Measurements from ENCODE around the gene BEX4. TPM values are rescaled to one million over a fixed set of nuclear protein-coding genes. Genes with fewer than 3 reads are reported as not detected.
A peak's percentile ranks its signal among the peaks of the same experiment; 100 is the strongest.

Gene BEX4
- total and polyA plus RNA-seq, 4 donors: 30.0 to 66.6 (median 42.0) TPM

DNA sequence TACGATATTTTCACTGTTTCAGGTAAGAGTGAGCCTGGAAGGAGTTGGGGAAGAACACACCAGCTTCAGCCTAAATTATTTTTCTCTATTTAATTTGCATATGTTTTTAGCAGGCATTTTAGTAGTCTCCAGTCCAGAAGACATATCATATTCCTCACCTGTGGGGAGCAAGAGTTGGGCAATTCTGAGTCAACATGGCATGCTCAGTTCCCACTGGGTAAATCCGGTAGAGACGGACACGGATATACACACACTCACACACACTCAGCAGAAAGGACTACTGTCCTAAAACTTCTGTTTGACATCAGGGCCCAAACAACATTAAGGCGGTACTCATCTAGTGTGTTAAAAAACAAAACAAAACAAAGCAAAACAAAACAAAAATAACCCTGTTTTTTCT, 4.9 kb upstream of the BEX4 start:
- WGBS, 2 donors: 76 to 96% methylated on average over 5 of the region's 5 CpGs

DNA sequence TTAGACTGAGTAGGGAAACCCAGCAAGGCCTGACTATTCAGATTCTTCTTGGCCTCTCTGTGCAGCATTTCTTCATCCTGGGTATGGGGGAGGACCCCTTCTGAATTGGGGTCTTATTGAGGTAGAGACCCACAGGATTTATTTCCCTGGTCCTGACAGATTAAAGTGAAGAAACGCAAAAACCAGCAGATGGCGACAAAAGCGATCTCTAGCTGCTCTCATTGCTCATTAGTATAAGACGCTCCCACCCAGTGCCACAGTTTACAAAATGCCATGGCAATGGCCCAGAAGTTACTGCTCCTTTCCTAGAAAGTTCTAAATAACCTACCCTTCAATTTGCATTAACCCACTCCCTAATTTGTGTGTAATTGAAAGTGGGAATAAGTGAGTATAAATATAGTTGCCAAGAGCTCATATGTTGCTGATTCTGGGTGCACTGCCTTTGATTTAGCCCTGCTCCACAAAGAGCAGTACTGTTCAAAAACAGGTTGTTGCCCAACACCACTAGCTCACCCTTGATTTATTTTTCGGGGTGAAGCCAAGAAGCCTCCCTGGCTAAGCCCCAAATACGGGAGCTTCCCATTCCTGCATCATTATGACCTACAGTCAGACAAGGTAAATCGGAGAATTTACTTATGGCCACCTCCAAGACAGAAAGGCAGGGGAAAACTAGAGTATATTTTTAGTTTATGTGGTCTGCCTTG, 3.7 kb upstream of the BEX4 start:
- 24 to 26% methylated on average over 7 of the region's 7 CpGs for WGBS, 2 donors
- Histone ChIP-seq H3K9ac (ENCODE audit: insufficient read depth in 1 of 2, low read length in 2 of 2) (no peak overlapping the region), H3K27ac (ENCODE audit: low read depth in 1 of 2, low read length in 1 of 2) (no peak overlapping the region), H3K9me3 (ENCODE audit: control insufficient read depth in 4 of 4, insufficient read depth in 3 of 4, low read length in 3 of 4) (no peaks in the 10 kb centered on the region), H3K36me3 (ENCODE audit: control insufficient read depth in 4 of 4, insufficient read depth in 4 of 4, low read length in 4 of 4) (no peaks in the 10 kb centered on the region), H3K4me3 (no peak overlapping the region), H3K27me3 (ENCODE audit: control insufficient read depth in 3 of 3, insufficient read depth in 3 of 3, low read length in 2 of 3) (peaks cover 0 to 12% (median 5%) of the 10 kb centered on the region in 3 donors), H3K4me1 (ENCODE audit: control insufficient read depth in 5 of 5, insufficient read depth in 5 of 5, low read length in 5 of 5) (no peaks in the 10 kb centered on the region)
- ATAC-seq (ENCODE audit: insufficient read depth, low FRiP score) (no peak), DNase-seq (peak; percentile 59 to 78 (median 72))
- TF ChIP-seq, protein P1, sequence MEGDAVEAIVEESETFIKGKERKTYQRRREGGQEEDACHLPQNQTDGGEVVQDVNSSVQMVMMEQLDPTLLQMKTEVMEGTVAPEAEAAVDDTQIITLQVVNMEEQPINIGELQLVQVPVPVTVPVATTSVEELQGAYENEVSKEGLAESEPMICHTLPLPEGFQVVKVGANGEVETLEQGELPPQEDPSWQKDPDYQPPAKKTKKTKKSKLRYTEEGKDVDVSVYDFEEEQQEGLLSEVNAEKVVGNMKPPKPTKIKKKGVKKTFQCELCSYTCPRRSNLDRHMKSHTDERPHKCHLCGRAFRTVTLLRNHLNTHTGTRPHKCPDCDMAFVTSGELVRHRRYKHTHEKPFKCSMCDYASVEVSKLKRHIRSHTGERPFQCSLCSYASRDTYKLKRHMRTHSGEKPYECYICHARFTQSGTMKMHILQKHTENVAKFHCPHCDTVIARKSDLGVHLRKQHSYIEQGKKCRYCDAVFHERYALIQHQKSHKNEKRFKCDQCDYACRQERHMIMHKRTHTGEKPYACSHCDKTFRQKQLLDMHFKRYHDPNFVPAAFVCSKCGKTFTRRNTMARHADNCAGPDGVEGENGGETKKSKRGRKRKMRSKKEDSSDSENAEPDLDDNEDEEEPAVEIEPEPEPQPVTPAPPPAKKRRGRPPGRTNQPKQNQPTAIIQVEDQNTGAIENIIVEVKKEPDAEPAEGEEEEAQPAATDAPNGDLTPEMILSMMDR (IDR thresholded peaks at IDR 0.05; ENCODE audit: control extremely low read depth, extremely low read depth): peak; percentile 25

More for the DNA sequence above, 4.9 kb upstream of the BEX4 start:
- Histone ChIP-seq H3K9me3 (ENCODE audit: control insufficient read depth in 4 of 4, insufficient read depth in 3 of 4, low read length in 3 of 4) (no peaks in the 10 kb centered on the region), H3K27me3 (ENCODE audit: control insufficient read depth in 3 of 3, insufficient read depth in 3 of 3, low read length in 2 of 3) (peaks cover 0 to 12% (median 5%) of the 10 kb centered on the region in 3 donors), H3K36me3 (ENCODE audit: control insufficient read depth in 4 of 4, insufficient read depth in 4 of 4, low read length in 4 of 4) (no peaks in the 10 kb centered on the region), H3K4me1 (ENCODE audit: control insufficient read depth in 5 of 5, insufficient read depth in 5 of 5, low read length in 5 of 5) (no peaks in the 10 kb centered on the region), H3K27ac (ENCODE audit: low read depth in 1 of 2, low read length in 1 of 2) (no peak overlapping the region), H3K9ac (ENCODE audit: insufficient read depth in 1 of 2, low read length in 2 of 2) (no peak overlapping the region), H3K4me3 (no peak overlapping the region)
- DNase-seq: no peak
- TF ChIP-seq, protein P1 (IDR thresholded peaks at IDR 0.05; ENCODE audit: control extremely low read depth, extremely low read depth): no peak
- no peak for ATAC-seq (ENCODE audit: insufficient read depth, low FRiP score)

DNA sequence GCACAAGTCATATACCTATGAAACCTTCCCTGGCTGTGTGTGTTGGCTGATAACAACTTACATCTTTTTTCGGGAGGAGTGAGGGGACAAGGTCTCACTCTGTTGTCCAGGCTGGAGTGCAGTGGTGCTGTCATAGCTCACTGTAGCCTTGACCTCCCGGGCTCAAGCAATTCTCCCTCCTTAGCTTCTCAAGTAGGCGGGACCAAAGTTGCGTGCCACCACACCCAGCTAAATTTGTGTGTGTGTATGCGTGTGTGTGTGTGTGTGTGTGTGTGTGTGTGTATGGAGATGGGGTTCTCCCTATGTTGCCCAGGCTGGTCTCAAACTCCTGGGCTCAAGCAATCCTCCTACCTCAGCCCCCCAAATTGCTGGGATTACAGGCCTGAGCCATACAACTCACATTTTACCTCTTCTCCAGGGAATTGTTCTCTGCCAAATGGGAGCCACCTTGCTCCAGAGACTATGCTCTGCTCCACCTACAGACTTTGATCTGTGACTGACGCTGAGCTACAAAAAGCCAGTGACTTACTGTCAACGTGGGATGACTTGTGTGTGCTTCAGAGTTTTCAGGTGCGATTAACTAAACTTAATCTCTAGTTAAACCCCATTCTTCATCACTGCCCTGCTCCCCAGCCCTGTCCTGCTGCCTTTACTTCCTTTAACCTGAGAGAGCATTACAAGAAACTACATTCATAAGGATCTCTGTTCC, 2.0 kb upstream of the BEX4 start:
- Histone ChIP-seq H3K4me1 (ENCODE audit: control insufficient read depth in 5 of 5, insufficient read depth in 5 of 5, low read length in 5 of 5) (no peaks in the 10 kb centered on the region), H3K27ac (ENCODE audit: low read depth in 1 of 2, low read length in 1 of 2) (no peak overlapping the region), H3K9me3 (ENCODE audit: control insufficient read depth in 4 of 4, insufficient read depth in 3 of 4, low read length in 3 of 4) (no peaks in the 10 kb centered on the region), H3K4me3 (no peak overlapping the region), H3K36me3 (ENCODE audit: control insufficient read depth in 4 of 4, insufficient read depth in 4 of 4, low read length in 4 of 4) (no peaks in the 10 kb centered on the region), H3K27me3 (ENCODE audit: control insufficient read depth in 3 of 3, insufficient read depth in 3 of 3, low read length in 2 of 3) (peaks cover 0 to 17% (median 5%) of the 10 kb centered on the region in 3 donors), H3K9ac (ENCODE audit: insufficient read depth in 1 of 2, low read length in 2 of 2) (no peak overlapping the region)
- DNase-seq (no peak), ATAC-seq (ENCODE audit: insufficient read depth, low FRiP score) (no peak)
- TF ChIP-seq, protein P1 (IDR thresholded peaks at IDR 0.05; ENCODE audit: control extremely low read depth, extremely low read depth): no peak
- WGBS, 2 donors: 78 to 91% methylated on average over 7 to 8 of the region's 8 CpGs

Measured in lung (tissue), 12 donors.